GM19324 (cell line): ENCODE data around the gene BMPR1B.
"Not testable (repeated sequence)": the region's sequence is repeated elsewhere in the genome, so short reads cannot be mapped to it uniquely, and the experiment has no call there.

Source experiments
- ATAC-seq: cut with Tn5 transposase; IDR thresholded peaks from one replicate; pipeline ENCODE4 v1.9.1; 2021; ENCODE audit warnings: mild to moderate bottlenecking, moderate library complexity; ENCODE audit not compliant: unreplicated experiment, low FRiP score

BMPR1B gene

DNA sequence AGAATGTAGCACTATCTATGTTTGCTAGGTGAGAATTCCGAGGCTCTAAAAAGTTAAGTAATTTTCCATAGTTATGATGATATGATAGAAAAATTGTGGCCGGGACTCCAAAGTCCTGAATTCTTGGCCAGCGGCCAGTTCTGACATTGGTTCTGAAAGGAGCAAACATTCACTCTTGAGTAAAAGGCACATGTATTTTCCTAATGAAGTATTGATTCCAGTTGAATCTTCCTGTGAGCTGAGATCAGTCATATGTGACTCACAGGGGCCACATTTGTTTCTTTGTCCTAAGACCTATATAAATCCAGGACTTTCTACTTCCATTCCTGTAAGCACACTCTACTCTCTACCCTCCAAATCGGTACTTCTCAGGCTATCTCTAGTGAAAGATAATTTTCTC, 349.9 kb downstream of the BMPR1B start:
- no peak for ATAC-seq

DNA sequence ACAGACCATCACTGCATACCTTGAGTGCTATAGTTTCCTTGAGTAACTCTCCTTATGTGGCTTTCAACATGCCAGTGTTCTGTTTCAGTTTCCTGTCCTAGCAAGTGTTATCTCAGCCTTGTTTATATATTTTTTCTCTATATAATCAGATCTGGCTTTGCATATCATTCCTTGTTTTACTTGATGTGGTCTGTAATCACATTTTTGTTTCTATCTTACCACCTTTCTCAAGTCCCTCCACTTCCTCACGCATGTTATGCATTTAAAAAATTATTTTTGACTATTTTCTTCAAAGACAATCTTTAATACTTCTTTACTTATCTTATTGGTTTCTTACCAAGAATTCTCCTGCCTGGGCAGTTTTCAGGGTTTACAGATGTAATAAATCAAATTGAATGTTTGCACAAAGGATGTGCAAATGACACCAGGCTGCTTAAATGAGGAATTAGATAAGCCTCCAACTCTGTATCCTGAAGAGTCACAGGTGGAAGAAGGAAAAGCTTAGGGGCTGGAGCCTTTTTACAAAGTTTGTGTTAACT, 351.2 kb downstream of the BMPR1B start:
- ATAC-seq, result no peak

DNA sequence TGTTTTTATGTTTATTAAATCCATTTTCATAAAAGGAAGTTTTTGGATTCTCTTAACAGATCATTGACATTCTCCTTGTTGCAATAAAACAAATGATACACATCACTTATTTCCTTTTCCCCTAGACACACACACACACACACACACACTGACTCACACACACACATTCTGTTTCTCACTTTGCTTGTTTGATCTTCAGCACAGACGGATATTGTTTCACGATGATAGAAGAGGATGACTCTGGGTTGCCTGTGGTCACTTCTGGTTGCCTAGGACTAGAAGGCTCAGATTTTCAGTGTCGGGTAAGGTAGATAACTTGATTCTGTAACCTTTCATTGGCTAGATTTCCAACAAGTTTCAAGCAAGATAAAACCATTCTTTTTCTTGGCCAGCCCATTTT, 356.8 kb downstream of the BMPR1B start:
- ATAC-seq, result no peak

DNA sequence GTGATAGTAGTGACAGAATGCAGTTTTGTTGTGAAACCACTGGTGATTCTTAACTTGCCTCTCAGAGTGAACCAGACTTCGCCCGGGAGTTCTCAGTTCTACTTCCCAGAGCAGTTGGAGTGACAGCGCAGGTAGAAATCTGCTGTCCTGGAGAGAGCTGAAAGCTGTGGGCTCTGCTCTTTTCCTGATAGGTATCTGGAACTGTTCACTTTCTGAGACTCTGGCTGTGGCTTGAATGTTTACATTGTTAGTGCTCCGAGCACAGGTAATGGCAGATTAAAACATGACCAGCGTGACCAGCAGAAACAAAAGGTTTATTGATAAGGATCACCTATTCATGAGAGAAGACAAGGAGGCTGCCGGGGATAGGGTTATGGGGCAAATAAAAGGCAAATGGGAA, 360.7 kb downstream of the BMPR1B start:
- ATAC-seq, result no peak

DNA sequence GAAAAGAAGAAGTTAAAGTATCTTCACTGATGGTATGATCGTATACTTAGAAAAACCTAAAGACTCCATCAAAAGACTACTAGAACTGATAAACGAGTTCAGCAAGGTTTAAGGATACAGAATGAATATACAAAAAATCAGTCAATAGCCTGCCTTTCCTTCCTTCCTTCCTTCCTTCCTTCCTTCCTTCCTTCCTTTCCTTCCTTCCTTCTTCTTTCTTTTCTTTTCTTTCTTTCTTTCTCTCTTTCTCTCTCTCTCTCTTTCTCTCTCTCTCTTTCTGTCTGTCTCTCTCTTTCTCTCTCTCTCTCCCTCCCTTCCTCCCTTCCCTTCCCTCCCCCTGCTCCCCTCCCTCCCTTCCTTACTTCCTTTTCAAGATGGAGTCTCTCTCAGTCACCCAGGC, 362.7 kb downstream of the BMPR1B start:
- ATAC-seq, result no peak

DNA sequence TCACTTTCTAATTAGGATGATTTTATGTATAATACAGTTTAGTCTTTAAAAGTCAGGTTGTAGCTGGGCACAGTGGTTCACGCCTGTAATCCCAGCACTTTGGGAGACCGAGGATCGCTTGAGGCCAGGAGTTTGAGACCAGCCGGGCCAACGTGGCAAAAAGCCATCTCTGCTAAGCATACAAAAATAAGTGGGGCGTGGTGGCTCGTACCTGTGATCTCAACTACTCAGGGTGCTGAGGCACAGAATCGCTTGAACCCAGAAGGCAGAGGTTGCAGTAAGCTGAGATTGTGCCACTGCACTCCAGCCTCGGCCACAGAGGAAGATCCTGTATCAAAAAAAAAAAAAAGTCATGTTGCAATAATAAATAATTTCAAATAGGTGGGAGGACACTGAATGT, 364.2 kb downstream of the BMPR1B start:
- no peak for ATAC-seq

DNA sequence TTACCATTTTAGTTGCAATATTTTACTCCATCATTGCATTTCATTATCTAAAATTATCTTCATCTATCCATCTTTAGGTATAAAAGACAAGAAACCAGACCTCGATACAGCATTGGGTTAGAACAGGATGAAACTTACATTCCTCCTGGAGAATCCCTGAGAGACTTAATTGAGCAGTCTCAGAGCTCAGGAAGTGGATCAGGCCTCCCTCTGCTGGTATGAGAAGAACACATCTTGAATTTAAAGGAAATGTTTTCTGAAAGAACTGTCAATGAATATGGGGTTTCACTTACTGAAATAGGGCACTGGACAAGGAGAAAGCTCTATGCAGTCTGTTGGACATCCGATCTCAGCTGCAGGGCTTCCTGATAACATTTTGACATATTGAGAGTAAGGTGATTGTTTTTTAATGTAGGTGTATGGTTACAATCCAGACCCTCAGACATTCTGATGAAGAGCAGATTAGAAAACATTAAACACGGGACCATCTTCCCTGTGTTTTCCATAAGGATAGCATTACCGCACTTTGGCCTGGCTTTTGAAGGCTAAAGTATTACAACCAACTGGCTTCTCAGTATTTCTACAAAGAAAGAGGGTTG, 367.2 kb downstream of the BMPR1B start:
- no peak for ATAC-seq

DNA sequence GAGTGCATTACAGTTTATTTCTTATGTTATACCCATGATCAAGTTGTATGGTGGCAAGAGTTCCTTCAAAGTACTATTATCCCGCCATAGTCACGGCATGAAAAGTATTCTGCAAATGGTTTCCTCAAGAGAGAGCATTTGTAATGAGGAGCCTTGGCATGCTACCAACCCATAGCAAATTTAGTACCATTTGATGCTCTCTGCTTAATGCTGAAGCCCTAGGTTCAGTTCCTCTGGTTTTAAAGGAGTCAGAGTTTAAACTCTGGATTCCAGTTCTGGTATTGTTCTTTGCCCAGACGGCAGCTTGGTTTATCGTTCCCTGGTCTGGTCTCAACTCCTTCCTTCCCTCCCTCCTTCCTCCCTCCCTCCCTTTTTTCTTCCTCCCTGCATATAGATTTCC, 371.3 kb downstream of the BMPR1B start:
- no peak for ATAC-seq

DNA sequence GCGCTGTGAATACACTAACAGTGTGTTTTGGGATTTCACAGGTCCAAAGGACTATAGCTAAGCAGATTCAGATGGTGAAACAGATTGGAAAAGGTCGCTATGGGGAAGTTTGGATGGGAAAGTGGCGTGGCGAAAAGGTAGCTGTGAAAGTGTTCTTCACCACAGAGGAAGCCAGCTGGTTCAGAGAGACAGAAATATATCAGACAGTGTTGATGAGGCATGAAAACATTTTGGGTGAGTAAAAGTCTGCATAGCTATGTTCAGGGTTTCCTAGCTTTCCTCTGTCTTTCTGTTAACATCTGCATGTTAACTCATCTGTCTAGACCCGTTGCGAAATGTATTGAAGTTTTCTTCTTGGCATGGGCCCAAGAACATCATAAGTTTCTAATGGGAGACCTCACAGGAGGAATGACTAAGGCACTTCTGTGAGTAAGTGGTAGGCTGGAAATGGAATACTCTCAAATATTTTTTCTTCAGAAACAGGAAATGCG, 372.1 kb downstream of the BMPR1B start:
- no peak for ATAC-seq

DNA sequence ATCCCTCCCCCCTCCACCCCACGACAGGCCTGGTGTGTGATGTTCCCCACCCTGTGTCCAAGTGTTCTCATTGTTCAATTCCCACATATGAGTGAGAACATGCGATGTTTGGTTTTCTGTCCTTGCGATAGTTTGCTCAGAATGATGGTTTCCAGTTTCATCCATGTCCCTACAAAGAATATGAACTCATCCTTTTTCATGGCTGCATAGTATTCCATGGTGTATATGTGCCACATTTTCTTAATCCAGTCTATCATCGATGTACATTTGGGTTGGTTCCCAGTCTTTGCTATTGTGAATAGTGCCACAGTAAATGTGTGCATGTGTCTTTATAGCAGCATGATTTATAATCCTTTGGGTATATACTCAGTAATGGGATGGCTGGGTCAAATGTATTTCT, 376.3 kb downstream of the BMPR1B start:
- ATAC-seq, result not testable (repeated sequence)

DNA sequence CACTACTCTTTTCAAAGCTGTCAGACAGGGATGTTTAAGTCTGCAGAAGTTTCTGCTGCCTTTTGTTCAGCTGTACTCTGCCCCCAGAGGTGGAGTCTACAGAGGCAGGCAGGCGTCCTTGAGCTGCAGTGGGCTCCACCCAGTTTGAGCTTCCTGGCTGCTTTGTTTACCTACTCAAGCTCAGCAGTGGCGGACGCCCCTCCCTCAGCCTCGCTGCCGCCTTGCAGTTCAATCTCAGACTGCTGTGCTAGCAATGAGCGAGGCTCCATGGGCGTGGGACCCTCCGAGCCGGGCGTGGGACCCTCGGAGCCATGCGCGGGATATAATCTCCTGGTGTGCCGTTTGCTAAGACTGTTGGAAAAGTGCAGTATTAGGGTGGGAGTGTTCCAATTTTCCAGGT, 381.7 kb downstream of the BMPR1B start:
- ATAC-seq, result not testable (repeated sequence)

DNA sequence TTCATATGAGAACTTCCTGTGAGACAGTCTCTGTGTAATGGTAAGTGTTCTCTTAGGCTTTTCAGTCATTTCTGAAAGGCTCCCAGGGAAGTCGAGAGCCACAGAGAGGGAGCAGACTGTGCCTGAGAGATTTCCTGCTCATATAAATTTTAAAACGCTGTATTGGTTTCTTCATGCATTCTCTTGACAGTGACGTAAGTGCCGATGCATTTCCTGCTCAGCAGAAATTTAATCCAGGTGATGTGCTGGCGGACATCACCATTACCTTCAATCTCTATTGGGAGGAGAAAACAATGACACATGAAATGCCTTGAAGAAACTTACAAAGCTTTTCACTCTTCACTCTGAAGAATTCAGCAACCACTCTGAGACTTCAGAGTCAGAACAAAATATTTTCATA, 383.6 kb downstream of the BMPR1B start:
- ATAC-seq, result no peak

DNA sequence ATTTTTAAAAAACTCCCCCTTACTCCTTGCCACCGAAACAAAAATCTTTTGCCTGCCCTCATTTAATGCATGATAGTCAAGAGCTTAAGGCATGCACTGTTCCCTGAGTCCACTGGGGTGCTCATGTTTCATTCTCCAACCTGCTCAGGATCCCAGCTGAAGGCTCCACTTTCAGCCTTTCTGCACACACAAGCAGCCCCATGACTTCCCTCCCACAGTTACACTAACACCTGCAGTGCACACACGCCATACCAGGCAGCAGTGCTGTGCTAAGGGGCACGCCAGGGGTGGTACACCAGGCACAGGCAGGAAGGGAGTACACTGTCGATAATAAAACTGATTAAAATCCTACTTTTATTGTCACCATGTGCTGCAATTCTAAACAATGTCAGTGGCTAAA, 385.2 kb downstream of the BMPR1B start:
- ATAC-seq, result no peak

DNA sequence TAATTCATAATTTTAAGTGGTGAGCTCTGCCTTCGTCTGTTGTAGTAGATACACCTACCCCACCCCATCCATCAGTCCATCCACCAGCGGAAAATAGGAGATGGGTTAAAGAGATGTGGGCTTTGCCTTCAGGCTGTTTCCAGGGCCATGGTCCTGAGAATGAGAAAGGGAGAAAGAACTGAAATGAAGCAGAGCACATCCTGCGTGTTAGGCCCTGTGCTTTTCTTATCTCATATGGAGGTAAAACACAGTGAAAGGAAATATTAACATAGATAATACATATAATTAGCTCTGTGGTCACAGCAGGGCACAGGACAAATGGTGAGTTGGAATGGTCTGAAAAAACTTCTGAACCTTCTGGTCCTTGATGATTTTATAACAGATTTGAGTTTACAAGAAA, 393.5 kb downstream of the BMPR1B start:
- ATAC-seq, result no peak

DNA sequence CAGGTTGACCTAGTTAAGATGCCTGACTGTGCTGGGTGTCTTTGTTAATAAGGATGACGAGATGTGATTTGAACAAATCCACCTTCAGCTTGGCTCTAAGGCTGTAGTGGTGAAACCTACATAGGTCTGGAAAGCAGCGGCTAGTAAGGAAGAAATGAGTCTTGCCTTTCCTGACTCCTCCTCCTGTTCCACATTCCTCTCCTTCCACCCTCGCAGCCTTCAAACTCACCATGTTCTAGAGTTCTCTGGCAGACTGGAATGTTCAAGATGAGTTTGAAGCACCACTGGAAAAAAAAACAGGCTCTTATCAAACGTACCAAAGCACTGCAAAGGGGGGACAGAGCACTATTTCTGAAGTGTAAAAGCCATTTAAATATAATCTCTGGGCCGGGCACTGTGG, 395.4 kb downstream of the BMPR1B start:
- ATAC-seq, result no peak

DNA sequence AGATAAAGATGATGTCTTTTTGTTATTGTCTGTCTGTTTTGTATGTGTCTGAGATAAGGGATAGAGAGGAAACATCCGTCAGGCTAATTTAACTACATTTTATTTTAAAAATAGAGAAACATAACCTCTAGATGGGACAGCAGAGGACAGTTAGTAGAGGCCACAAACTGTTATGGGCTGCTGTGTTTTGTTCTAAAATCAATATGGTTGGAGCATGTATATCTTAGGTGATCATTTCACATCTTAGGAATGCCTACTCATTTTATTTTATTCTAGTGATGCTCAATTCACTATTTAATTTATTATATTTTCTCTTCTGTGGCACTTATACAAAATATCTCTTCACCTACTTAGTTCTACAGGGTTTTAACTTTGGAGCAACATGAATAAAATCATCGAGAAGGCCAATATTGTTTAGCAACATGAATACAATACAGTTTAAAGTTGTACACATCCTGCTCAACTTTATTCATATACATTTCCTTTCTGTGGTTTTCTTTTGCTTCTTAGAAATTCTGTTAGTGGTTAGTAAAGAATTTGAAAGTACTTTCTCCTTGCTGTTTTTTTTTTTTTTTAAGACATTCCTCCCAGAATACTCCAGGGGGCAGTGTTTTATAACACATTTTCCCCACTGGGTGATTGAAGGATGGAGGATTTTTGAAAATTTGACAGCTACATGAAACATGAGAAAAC, 398.1 kb downstream of the BMPR1B start:
- ATAC-seq, result no peak

DNA sequence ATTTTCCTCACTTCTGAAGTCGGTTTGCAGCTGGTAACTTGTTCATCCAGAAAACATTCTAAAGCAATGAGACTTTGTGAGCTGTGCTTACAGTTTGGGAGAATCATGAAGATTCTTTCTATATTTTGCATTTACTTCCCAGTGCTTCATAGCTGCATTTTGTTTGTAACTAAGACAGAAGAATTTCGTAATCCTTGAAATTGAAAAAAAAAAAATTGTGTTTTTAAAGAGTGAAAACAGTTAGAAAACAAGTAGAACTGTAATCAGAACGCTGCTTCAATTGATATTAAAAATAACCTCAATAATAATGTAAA, 398.7 kb downstream of the BMPR1B start:
- ATAC-seq, result no peak

DNA sequence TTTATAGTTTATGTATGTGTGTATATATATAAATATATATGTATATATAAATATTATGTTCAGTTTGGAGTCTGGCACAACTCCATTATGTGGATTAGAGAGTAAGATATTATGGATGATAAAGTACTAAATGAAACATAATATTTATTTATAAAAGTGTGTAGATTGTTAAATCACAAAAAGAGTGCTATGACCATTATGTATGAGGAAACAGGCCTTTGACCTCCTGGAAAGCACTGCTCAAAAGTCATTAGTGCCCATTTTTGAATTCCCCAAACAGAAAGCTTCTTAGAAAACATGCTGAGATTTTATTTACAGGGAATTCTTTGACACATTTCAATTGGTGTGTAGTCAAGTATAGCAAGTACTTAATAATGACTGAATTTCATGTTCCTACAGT, 399.8 kb downstream of the BMPR1B start:
- no peak for ATAC-seq

DNA sequence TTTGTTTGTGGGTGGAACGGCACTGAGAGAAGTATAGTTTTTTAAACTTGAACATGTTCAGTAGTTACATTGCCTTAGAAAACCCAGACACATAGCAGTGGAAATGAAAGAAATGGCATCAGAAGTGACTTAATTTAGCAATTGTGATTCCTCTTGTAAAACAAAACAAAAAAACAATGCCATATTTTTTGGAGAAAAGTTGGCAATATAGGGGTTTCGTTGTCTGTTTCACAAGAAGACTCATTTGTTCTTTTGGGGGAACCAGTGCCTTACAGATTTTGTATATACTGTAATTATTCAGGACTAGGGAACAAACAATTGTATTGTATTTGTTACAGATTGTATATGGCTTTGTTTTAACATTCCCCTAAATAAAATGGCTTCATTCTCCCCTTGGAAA, 400.3 kb downstream of the BMPR1B start:
- no peak for ATAC-seq

DNA sequence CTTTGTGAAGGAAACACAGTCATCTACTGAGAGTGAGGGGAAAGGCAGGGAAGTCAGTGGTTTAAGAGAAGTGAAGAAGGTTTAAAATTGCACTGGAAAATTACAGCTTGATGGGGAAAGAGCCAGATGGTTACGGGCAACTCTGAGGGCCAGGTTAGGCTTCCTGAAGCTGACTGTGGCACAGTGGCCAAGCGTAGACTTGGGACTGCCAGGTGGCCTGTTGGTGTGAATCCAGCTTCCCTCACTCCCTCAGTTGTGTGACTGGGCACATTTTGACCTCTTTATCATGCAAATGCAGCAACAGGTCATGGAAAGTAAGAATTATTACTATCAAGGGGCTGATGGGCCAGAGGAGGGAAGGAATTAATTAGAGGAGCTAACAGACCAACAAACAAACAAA, 400.9 kb downstream of the BMPR1B start:
- no peak for ATAC-seq

DNA sequence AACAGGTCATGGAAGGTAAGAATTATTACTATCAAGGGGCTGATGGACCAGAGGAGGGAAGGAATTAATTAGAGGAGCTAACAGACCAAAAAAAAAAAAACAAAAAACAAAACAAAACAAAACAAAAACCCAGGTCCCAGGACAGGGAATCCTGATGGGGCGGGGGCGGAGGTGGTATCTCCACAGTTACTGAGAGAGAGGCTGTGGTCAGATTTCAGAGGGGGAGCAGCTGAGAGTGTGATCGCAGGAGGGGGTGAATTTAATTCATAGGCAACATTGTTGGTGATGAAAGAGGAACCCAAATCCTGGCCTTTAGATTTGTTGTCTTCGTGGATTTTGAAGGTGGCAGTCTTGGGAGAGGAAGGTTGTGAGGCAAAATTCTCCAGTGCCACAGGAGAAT, 401.6 kb downstream of the BMPR1B start:
- no peak for ATAC-seq

DNA sequence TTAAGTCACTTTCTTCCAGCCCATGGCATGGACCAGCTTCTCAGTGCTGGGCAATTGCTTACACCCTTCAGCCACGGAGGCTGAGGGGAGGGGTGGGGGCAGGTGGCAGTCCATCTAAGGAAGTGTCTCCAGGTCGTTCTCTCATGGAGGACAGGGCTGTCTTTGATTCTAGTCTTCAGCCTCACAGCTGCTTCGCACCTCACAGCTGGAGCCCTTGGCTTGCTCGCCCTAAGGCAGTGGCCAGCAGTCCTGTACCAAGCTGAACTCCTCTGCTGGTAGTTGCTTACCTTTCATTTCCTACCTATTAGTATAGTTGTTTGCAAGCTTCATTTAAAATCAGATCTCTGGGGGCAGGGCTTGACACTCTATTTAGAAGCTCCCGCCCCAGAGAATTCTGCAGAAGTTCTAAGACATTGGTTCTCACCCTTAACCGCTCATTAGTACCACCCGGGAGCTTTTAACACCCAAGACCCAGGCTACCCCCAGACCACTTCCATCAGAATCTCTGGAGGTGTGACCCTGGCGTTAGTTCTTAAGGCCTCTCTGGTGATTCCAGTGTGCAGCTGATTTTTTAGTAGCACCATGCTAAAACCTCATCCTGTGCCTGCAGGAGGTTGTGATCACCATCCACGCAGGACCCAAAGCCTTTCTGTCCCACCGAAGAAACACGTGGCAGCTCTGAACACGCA, 404.2 kb downstream of the BMPR1B start:
- ATAC-seq, result no peak
